Uterus (tissue), 4 donors: Measurements from ENCODE around the gene HMCN1. TPM values are rescaled to one million over a fixed set of nuclear protein-coding genes. Genes with fewer than 3 reads are reported as not detected.

ENCODE experiments used
- DNase-seq, 2 donors: peaks; one replicate each; pipeline ENCODE4 v3.0.0-alpha.2; 2019 to 2020
- H3K27ac ChIP-seq, 2 donors: fragments of 200-600 bp; sonication (generic); 1 replicate in 1 of 2; 2 replicates in 1 of 2; pipeline ENCODE4 v1.5.1; 2016 to 2018
- H3K27me3 ChIP-seq, 2 donors: fragments of 200-600 bp; sonication (generic); one replicate each; pipeline ENCODE4 v1.5.1; 2018 to 2019; ENCODE audit warnings: control low read depth in 1 of 2
- H3K36me3 ChIP-seq, 2 donors: fragments of 200-600 bp; sonication (generic); one replicate each; pipeline ENCODE4 v1.5.1; 2019; ENCODE audit warnings: control low read depth in 1 of 2
- H3K4me1 ChIP-seq, 2 donors: fragments of 200-600 bp; sonication (generic); one replicate each; pipeline ENCODE4 v1.5.1; 2018 to 2019; ENCODE audit warnings: control low read depth in 1 of 2
- H3K4me3 ChIP-seq, 2 donors: fragments of 200-600 bp; sonication (generic); 1 replicate in 1 of 2; 2 replicates in 1 of 2; pipeline ENCODE4 v1.5.1; 2018 to 2019; ENCODE audit warnings: mild to moderate bottlenecking in 1 of 2
- H3K9me3 ChIP-seq, 2 donors: fragments of 200-600 bp; sonication (generic); one replicate each; pipeline ENCODE4 v1.5.1; 2019; ENCODE audit warnings: control low read depth in 1 of 2
- CTCF ChIP-seq, 4 experiments: fragments of 200-600 bp in 2 of 4; fragments of 450-650 bp in 2 of 4; sonication (generic) in 2 of 4; IDR thresholded peaks; one replicate each; pipeline ENCODE4 v1.5.1; 2016 to 2019; ENCODE audit warnings: antibody characterized with exemption in 4 of 4, mild to moderate bottlenecking in 2 of 4, moderate library complexity in 1 of 4
- POLR2A ChIP-seq, 2 donors: fragments of 450-650 bp; IDR thresholded peaks; one replicate each; pipeline ENCODE4 v1.6.1; 2016; ENCODE audit warnings: antibody characterized with exemption in 2 of 2, mild to moderate bottlenecking in 1 of 2, moderate library complexity in 1 of 2
- intact Hi-C: fragments of 100-400 bp; cut with DNase I; formaldehyde crosslinking; loops from one replicate; pipeline ENCODE4 v1.15.1; 2023; ENCODE audit warnings: low total_unique reads
- total RNA-seq, 4 donors: library from RNA; depleted of rRNA in 3 of 4; stranded (reverse); fragments of >200 nt in 3 of 4; gene quantifications; one replicate each; pipeline versions ENCODE4 v1.1.0 to v1.2.4, GENCODE V29; 2014 to 2023
- donor health status: DM: yes; HTN: yes; CAD: no.

HMCN1 gene
- total RNA-seq, 4 donors from 2014 or later = 0.59 to 92.9 (median 5.1) TPM

- Histone ChIP-seq H3K36me3 (no peaks in the 10 kb centered on the region), H3K9me3 (no peaks in the 10 kb centered on the region), H3K4me1 (no peaks in the 10 kb centered on the region), H3K27me3 (no peaks in the 10 kb centered on the region), H3K4me3 (no peak overlapping the region), H3K27ac (no peak overlapping the region)
- TF ChIP-seq POLR2A (IDR thresholded peaks at IDR 0.05) = no peak
- TF ChIP-seq CTCF (IDR thresholded peaks at IDR 0.05) = no peak
- intact Hi-C loops = no loop called here
- no peak for DNase-seq
Measured at GRCh38 chr1:185860859-185861258, 126.7 kb downstream of the HMCN1 start.

- Histone ChIP-seq H3K27me3 (no peaks in the 10 kb centered on the region), H3K4me3 (no peak overlapping the region), H3K9me3 (no peaks in the 10 kb centered on the region), H3K36me3 (no peaks in the 10 kb centered on the region), H3K27ac (no peak overlapping the region), H3K4me1 (no peaks in the 10 kb centered on the region)
- TF ChIP-seq CTCF (IDR thresholded peaks at IDR 0.05) = no peak
- no peak for TF ChIP-seq POLR2A (IDR thresholded peaks at IDR 0.05)
- intact Hi-C loops = no loop called here
- no peak for DNase-seq
Measured at GRCh38 chr1:185861630-185862029, 127.4 kb downstream of the HMCN1 start.

- TF ChIP-seq CTCF (IDR thresholded peaks at IDR 0.05) (no peak), POLR2A (IDR thresholded peaks at IDR 0.05) (no peak)
- DNase-seq = no peak
- Histone ChIP-seq H3K4me3 (no peak overlapping the region), H3K9me3 (no peaks in the 10 kb centered on the region), H3K36me3 (no peaks in the 10 kb centered on the region), H3K27me3 (no peaks in the 10 kb centered on the region), H3K4me1 (no peaks in the 10 kb centered on the region), H3K27ac (no peak overlapping the region)
- intact Hi-C loops = no loop called here
Measured at GRCh38 chr1:185862235-185862634, 128.0 kb downstream of the HMCN1 start.

GRCh38 chr1:185864331-185864730, 130.1 kb downstream of the HMCN1 start:
- Histone ChIP-seq H3K36me3 (no peaks in the 10 kb centered on the region), H3K27me3 (no peaks in the 10 kb centered on the region), H3K27ac (no peak overlapping the region), H3K9me3 (no peaks in the 10 kb centered on the region), H3K4me3 (no peak overlapping the region), H3K4me1 (no peaks in the 10 kb centered on the region)
- no peak for TF ChIP-seq CTCF (IDR thresholded peaks at IDR 0.05)
- TF ChIP-seq POLR2A (IDR thresholded peaks at IDR 0.05) = no peak
- intact Hi-C loops = no loop called here
- no peak for DNase-seq

GRCh38 chr1:185864889-185865517, 130.8 kb downstream of the HMCN1 start:
- no peak for DNase-seq
- Histone ChIP-seq H3K4me1 (no peaks in the 10 kb centered on the region), H3K27me3 (no peaks in the 10 kb centered on the region), H3K4me3 (no peak overlapping the region), H3K27ac (no peak overlapping the region), H3K9me3 (no peaks in the 10 kb centered on the region), H3K36me3 (no peaks in the 10 kb centered on the region)
- intact Hi-C loops = no loop called here
- TF ChIP-seq POLR2A (IDR thresholded peaks at IDR 0.05) (no peak), CTCF (IDR thresholded peaks at IDR 0.05) (no peak)
